Panc1 (cell line): ENCODE results near the gene TPRG1.

Source experiments
- CTCF ChIP-seq: fragments of 450-650 bp; IDR thresholded peaks from 2 replicates; pipeline ENCODE4 v1.5.1; 2017; ENCODE audit warnings: mild to moderate bottlenecking
- POLR2AphosphoS5 ChIP-seq: IDR thresholded peaks from 2 replicates; pipeline ENCODE4 v1.6.1; 2012; ENCODE audit warnings: mild to moderate bottlenecking, low read depth, low read length, moderate library complexity
- SIN3A ChIP-seq: IDR thresholded peaks from 2 replicates; pipeline ENCODE4 v1.6.1; 2012; ENCODE audit warnings: low read depth, mild to moderate bottlenecking, low read length, moderate library complexity, borderline replicate concordance; ENCODE audit not compliant: insufficient read depth
- TF ChIP-seq, protein P1 (sequence below), 2 experiments: IDR thresholded peaks; 2 replicates each; pipeline ENCODE4 v1.6.1; 2011 to 2012; ENCODE audit warnings: low read depth in 2 of 2, control low read depth in 1 of 2, low read length in 1 of 2, mild to moderate bottlenecking in 1 of 2, moderate library complexity in 1 of 2; ENCODE audit not compliant: insufficient read depth in 1 of 2

DNA sequence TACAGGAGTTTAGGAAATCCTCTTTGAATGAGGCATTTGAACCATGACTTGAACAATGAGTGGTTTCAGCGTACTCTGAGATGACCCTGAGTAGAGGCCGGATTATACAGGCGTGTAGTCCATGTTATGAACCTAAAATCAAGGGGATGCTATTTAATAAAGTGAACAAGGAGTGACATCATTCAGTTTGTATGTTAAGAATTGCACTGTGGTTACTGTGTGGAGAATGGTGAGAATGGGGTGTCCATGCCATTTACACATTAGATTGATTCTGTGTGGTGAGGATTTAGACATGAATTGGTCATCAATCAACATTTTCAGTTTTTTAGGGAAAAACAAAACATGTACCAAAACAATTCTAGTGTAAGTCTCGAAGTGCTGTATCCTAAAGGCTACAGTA is 65.8 kb downstream of the TPRG1 start:
- TF ChIP-seq CTCF = no peak
- no peak for TF ChIP-seq SIN3A
- TF ChIP-seq POLR2AphosphoS5 = no peak
- TF ChIP-seq, protein P1, sequence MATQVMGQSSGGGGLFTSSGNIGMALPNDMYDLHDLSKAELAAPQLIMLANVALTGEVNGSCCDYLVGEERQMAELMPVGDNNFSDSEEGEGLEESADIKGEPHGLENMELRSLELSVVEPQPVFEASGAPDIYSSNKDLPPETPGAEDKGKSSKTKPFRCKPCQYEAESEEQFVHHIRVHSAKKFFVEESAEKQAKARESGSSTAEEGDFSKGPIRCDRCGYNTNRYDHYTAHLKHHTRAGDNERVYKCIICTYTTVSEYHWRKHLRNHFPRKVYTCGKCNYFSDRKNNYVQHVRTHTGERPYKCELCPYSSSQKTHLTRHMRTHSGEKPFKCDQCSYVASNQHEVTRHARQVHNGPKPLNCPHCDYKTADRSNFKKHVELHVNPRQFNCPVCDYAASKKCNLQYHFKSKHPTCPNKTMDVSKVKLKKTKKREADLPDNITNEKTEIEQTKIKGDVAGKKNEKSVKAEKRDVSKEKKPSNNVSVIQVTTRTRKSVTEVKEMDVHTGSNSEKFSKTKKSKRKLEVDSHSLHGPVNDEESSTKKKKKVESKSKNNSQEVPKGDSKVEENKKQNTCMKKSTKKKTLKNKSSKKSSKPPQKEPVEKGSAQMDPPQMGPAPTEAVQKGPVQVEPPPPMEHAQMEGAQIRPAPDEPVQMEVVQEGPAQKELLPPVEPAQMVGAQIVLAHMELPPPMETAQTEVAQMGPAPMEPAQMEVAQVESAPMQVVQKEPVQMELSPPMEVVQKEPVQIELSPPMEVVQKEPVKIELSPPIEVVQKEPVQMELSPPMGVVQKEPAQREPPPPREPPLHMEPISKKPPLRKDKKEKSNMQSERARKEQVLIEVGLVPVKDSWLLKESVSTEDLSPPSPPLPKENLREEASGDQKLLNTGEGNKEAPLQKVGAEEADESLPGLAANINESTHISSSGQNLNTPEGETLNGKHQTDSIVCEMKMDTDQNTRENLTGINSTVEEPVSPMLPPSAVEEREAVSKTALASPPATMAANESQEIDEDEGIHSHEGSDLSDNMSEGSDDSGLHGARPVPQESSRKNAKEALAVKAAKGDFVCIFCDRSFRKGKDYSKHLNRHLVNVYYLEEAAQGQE (IDR thresholded peaks at IDR 0.05; ENCODE audit: insufficient read depth in 1 of 2, low read depth in 2 of 2, low read length in 1 of 2) = no peak
